ENCODE results near the gene CCNE1. TPM values are rescaled to one million over a fixed set of nuclear protein-coding genes. Genes with fewer than 3 reads are reported as not detected.

Gene CCNE1
- total RNA-seq, 1 donor from 2014 or later, result 14.7 TPM

DNA sequence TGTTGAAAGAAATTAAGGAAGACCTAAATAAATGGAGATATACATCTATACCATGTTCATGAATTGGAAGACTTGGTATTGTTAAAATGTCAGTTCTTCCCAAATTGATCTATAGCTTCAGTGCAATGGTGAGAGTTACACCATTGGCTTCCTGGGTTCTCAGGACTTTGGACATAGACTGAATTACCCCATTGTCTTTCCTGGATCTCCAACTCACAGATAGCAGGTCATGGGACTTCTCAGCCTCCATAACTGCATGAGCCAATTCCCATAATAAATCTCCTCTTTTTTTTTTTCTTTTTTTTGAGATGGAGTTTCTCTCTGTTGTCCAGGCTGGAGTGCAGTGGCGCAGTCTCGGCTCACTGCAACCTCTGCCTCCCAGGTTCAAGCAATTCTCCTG is 38.7 kb downstream of the CCNE1 start:
- DNase-seq (ENCODE audit: low spot score in 2 of 2, unreplicated experiment in 2 of 2), result no peak
- H3K27me3 Mint-ChIP-seq (ENCODE audit: low read depth), result peaks cover 12% of the 10 kb centered on the region
- no peaks in the 10 kb centered on the region for H3K9me3 Mint-ChIP-seq
- no peak for TF ChIP-seq CTCF (IDR thresholded peaks at IDR 0.05; ENCODE audit: unreplicated experiment)
- H3K4me3 Mint-ChIP-seq, result no peak overlapping the region
- H3K27ac Mint-ChIP-seq, result no peak overlapping the region
- H3K4me1 Mint-ChIP-seq, result peaks cover 6% of the 10 kb centered on the region
- no peaks in the 10 kb centered on the region for H3K36me3 Mint-ChIP-seq

- Mint-ChIP-seq H3K27me3 (ENCODE audit: low read depth) (peaks cover 12% of the 10 kb centered on the region), H3K27ac (no peak overlapping the region), H3K36me3 (no peaks in the 10 kb centered on the region), H3K4me1 (no peaks in the 10 kb centered on the region), H3K9me3 (no peaks in the 10 kb centered on the region), H3K4me3 (no peak overlapping the region)
- no peak for TF ChIP-seq CTCF (IDR thresholded peaks at IDR 0.05; ENCODE audit: unreplicated experiment)
- DNase-seq (ENCODE audit: low spot score in 2 of 2, unreplicated experiment in 2 of 2), result no peak
These were observed 40.2 kb downstream of the CCNE1 start for GRCh38 chr19:29851769-29852521.

DNA sequence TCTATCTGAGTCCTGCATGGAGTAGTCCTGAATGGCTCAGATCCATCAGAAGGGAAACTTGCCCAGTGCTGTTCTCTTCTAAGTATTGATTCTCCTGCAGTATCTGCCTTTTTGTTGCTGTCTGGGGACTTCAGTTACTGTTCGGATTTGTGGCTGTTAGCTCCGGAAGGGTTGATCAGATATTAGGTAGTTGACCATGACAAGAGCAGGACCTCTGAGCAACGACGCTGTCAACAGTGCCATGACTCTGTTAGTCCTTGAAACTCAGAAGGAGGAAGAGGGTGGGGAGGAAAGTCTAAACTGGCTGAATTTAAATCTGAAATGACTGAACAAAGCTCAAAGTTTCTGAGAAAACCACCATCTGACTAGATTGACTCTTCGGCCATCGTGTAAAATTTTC is 42.2 kb downstream of the CCNE1 start:
- Mint-ChIP-seq H3K27ac (no peak overlapping the region), H3K9me3 (no peaks in the 10 kb centered on the region), H3K4me1 (no peaks in the 10 kb centered on the region), H3K27me3 (ENCODE audit: low read depth) (peaks cover 8% of the 10 kb centered on the region), H3K4me3 (no peak overlapping the region), H3K36me3 (no peaks in the 10 kb centered on the region)
- no peak for DNase-seq (ENCODE audit: low spot score in 2 of 2, unreplicated experiment in 2 of 2)
- no peak for TF ChIP-seq CTCF (IDR thresholded peaks at IDR 0.05; ENCODE audit: unreplicated experiment)

- DNase-seq (ENCODE audit: low spot score in 2 of 2, unreplicated experiment in 2 of 2), result no peak
- Mint-ChIP-seq H3K4me3 (no peak overlapping the region), H3K36me3 (no peaks in the 10 kb centered on the region), H3K27ac (no peak overlapping the region), H3K27me3 (ENCODE audit: low read depth) (peaks cover 5% of the 10 kb centered on the region), H3K4me1 (no peaks in the 10 kb centered on the region), H3K9me3 (no peaks in the 10 kb centered on the region)
- no peak for TF ChIP-seq CTCF (IDR thresholded peaks at IDR 0.05; ENCODE audit: unreplicated experiment)
These were observed 43.3 kb downstream of the CCNE1 start for GRCh38 chr19:29855087-29855486.

DNA sequence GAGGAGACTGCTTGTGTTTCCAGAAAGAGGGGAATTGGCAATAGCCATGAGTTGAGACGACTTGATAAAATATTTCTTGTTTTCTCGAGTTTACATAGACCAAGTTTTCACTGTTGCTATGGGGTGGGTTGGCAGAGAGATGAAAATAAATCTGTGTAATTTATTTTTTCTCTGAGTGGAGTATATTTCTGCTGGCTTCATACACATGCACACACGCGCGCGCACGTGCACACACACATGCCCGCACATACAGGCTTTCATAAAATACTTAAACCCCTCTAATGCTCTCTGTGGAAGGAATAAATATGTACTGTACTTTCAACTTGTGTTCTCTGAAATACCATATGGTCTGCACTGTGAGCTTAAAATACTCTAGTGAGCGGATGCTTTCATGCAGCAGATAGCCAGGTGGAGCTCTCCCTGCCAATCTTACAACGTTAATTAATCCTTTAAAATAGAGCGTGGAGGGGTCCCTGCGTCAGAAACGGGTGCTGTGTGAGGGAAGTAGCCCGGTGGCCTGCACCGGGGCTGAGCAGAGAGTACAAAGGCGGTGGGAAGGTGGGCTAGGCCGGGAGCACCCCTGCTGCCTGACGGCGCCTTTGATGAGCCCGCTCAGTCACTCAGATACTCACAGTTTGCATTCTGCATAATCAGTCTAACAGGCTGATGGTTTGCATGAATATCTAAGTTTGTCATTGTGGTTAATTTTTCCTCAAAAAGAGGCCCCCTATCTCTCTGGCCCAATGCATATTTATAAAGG is 44.1 kb downstream of the CCNE1 start:
- DNase-seq (ENCODE audit: low spot score in 2 of 2, unreplicated experiment in 2 of 2), result no peak
- Mint-ChIP-seq H3K4me1 (no peaks in the 10 kb centered on the region), H3K27ac (no peak overlapping the region), H3K9me3 (no peaks in the 10 kb centered on the region), H3K36me3 (no peaks in the 10 kb centered on the region), H3K4me3 (no peak overlapping the region), H3K27me3 (ENCODE audit: low read depth) (peaks cover 5% of the 10 kb centered on the region)
- TF ChIP-seq CTCF (IDR thresholded peaks at IDR 0.05; ENCODE audit: unreplicated experiment), result no peak

Measured in mesothelial cell of epicardium (in vitro differentiated cells).